ENCODE measurements around the gene S100A12. TPM values are rescaled to one million over a fixed set of nuclear protein-coding genes. Genes with fewer than 3 reads are reported as not detected.
A peak's percentile ranks its signal among the peaks of the same experiment; 100 is the strongest.
"Not testable (repeated sequence)": the region's sequence is repeated elsewhere in the genome, so short reads cannot be mapped to it uniquely, and the experiment has no call there.

The S100A12 gene
- 1 to 10 TPM; 2.0 to 9.1 TPM for total RNA-seq
- 0 reads per million in 2 donors for total RNA-seq

DNA sequence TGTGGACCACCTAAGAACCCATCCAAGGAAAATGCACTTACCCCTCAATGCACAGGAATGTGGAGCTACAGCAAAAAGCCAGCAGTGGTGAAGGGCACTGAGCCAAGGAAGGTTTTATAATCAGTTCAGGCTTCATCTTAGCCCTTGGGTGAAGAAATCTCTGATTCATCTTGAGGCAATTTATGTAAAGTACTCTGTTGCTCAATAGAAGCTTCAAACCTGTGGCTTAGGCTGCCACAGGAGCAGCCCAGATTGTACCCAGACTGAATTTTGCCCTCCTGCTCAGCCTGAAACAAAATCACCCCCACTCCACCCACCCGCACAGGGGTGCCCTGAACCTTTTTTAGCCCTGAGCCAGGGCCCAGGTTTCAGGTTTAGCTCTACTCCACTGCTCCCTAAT lies at the start of gene S100A12:
S100A12 (minus strand) TSS at position 111 of the 400 bp plus-strand sequence. CDS start 1,029 bp downstream, outside the sequence.
- Mint-ChIP-seq H3K36me3 (ENCODE audit: low read depth) (peaks cover 4% of the 10 kb centered on the region), H3K27ac (no peak within 1 kb of the TSS), H3K4me1 (no peaks in the 10 kb centered on the region), H3K27me3 (peaks cover 50% of the 10 kb centered on the region), H3K4me3 (no peak within 1 kb of the TSS)
- ATAC-seq (no peak), DNase-seq (no peak)
- H3K9me3 ChIP-seq (ENCODE audit: control insufficient read depth, low read length, poor library complexity, severe bottlenecking): no peaks in the 10 kb centered on the region

DNA sequence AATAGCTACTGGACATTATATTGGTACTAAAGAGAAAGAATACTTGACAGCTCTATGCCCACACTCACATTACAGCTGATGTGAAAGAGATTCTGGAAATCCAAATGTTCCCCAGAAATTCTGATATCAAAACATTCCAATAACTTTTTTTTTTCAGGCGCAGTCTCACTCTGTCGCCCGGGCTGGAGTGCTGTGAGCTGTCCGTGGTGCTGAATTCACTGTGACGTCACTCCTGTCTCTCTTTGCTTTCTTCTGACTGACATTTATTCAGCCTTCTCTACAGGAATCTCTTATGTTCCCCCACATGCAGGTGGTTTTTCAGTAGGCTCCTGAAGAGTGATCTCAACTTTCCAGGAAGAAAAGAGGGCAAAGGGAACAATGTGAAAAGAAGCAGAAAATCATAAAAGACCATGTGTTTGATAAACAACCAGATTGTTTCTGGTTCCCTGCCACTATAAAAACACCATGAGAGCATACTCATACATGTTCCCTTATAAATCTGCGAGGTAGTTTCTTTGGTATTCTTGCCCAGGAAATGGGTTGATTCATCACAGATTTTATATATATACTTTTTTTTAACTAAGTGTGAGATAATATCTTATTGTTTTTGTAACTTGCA lies 47.1 kb upstream of the S100A12 start:
- DNase-seq (peak; percentile 27 to 62 (median 30)), ATAC-seq (peak; percentile 54)
- no peak overlapping the region for H3K4me3 Mint-ChIP-seq
- H3K36me3 Mint-ChIP-seq (ENCODE audit: low read depth): no peaks in the 10 kb centered on the region
- no peaks in the 10 kb centered on the region for H3K4me1 Mint-ChIP-seq
- no peaks in the 10 kb centered on the region for H3K9me3 ChIP-seq (ENCODE audit: control insufficient read depth, low read length, poor library complexity, severe bottlenecking)
- peaks cover 62% of the 10 kb centered on the region for H3K27me3 Mint-ChIP-seq
- peak overlapping the region; percentile 8 for H3K27ac Mint-ChIP-seq

GRCh38 chr1:153420306-153420705 lies 44.9 kb upstream of the S100A12 start:
- ATAC-seq (no peak), DNase-seq (no peak)
- Mint-ChIP-seq H3K27ac (no peak overlapping the region), H3K4me3 (no peak overlapping the region), H3K27me3 (peaks cover 47% of the 10 kb centered on the region), H3K36me3 (ENCODE audit: low read depth) (no peaks in the 10 kb centered on the region), H3K4me1 (no peaks in the 10 kb centered on the region)
- H3K9me3 ChIP-seq (ENCODE audit: control insufficient read depth, low read length, poor library complexity, severe bottlenecking): no peaks in the 10 kb centered on the region

GRCh38 chr1:153419436-153419793 lies 44.0 kb upstream of the S100A12 start:
- peaks cover 38% of the 10 kb centered on the region for H3K27me3 Mint-ChIP-seq
- not testable (repeated sequence) for H3K4me1 Mint-ChIP-seq; H3K27ac Mint-ChIP-seq; H3K36me3 Mint-ChIP-seq (ENCODE audit: low read depth); H3K9me3 ChIP-seq (ENCODE audit: control insufficient read depth, low read length, poor library complexity, severe bottlenecking); ATAC-seq; DNase-seq; H3K4me3 Mint-ChIP-seq

- H3K27ac Mint-ChIP-seq; DNase-seq; H3K4me3 Mint-ChIP-seq; ATAC-seq; H3K9me3 ChIP-seq (ENCODE audit: control insufficient read depth, low read length, poor library complexity, severe bottlenecking); H3K4me1 Mint-ChIP-seq; H3K36me3 Mint-ChIP-seq (ENCODE audit: low read depth): not testable (repeated sequence)
- peaks cover 33% of the 10 kb centered on the region for H3K27me3 Mint-ChIP-seq
Observed at GRCh38 chr1:153418758-153419435, 43.5 kb upstream of the S100A12 start.

- no peak for DNase-seq
Observed at GRCh38 chr1:153417136-153417888, 41.9 kb upstream of the S100A12 start.

DNA sequence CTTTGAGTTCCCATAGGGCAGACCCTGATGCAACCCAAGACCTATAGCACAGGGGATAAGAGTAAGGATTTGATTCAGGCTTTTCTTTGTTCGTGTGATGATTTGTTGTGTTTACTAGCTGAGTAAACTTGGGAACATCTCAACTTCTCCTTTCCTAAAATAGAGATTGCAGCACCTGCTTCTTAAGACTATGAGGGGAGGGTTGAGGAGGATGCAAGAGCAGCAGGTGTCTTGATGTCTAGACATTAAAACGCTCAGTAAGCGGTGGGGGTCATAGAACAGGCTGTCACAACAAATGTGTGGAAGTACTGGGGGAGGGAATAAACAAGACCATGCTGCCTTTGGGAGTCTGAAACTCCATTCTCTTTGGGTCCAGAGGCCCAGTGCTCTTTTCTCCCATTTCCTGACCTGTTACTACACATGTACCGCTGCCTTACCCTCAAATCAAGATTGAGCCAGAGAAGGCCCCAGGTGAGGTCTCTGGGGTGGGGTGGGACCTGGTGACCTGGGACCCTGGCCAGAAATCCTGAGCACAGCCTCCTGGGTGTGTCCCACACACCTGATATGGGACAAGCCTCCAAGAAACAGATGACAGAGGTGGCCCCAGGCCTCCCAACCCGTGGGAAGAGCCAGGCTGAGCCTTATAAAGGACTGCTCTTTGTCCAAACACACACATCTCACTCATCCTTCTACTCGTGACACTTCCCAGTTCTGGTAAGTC lies 40.6 kb upstream of the S100A12 start, which contains the start of gene S100A7A:
S100A7A (plus strand) TSS at position 671 of the 721 bp plus-strand sequence. CDS start 1,563 bp downstream, outside the sequence.
- no peak for DNase-seq
- no peak within 1 kb of the TSS for H3K27ac Mint-ChIP-seq
- peaks cover 29% of the 10 kb centered on the region for H3K27me3 Mint-ChIP-seq

More at GRCh38 chr1:153417136-153417888, 41.9 kb upstream of the S100A12 start:
- Mint-ChIP-seq H3K36me3 (ENCODE audit: low read depth) (no peaks in the 10 kb centered on the region), H3K4me1 (no peaks in the 10 kb centered on the region), H3K4me3 (no peak overlapping the region), H3K27ac (no peak overlapping the region), H3K27me3 (peaks cover 31% of the 10 kb centered on the region)
- ATAC-seq: no peak
- no peaks in the 10 kb centered on the region for H3K9me3 ChIP-seq (ENCODE audit: control insufficient read depth, low read length, poor library complexity, severe bottlenecking)

GRCh38 chr1:153413961-153414360 lies 38.5 kb upstream of the S100A12 start:
- not testable (repeated sequence) for H3K27ac Mint-ChIP-seq; H3K4me3 Mint-ChIP-seq; ATAC-seq; H3K9me3 ChIP-seq (ENCODE audit: control insufficient read depth, low read length, poor library complexity, severe bottlenecking); H3K36me3 Mint-ChIP-seq (ENCODE audit: low read depth); DNase-seq; H3K4me1 Mint-ChIP-seq
- H3K27me3 Mint-ChIP-seq: peaks cover 15% of the 10 kb centered on the region

More for the DNA sequence above, 40.6 kb upstream of the S100A12 start, which contains the start of gene S100A7A:
- no peaks in the 10 kb centered on the region for H3K4me1 Mint-ChIP-seq
- no peaks in the 10 kb centered on the region for H3K9me3 ChIP-seq (ENCODE audit: control insufficient read depth, low read length, poor library complexity, severe bottlenecking)
- H3K4me3 Mint-ChIP-seq: no peak within 1 kb of the TSS
- H3K36me3 Mint-ChIP-seq (ENCODE audit: low read depth): no peaks in the 10 kb centered on the region
- no peak for ATAC-seq

- H3K27ac Mint-ChIP-seq; H3K27me3 Mint-ChIP-seq; H3K4me3 Mint-ChIP-seq; H3K9me3 ChIP-seq (ENCODE audit: control insufficient read depth, low read length, poor library complexity, severe bottlenecking); H3K36me3 Mint-ChIP-seq (ENCODE audit: low read depth); DNase-seq; ATAC-seq; H3K4me1 Mint-ChIP-seq: not testable (repeated sequence)
Observed at GRCh38 chr1:153407274-153407673, 31.9 kb upstream of the S100A12 start.

- not testable (repeated sequence) for H3K27me3 Mint-ChIP-seq; H3K9me3 ChIP-seq (ENCODE audit: control insufficient read depth, low read length, poor library complexity, severe bottlenecking); ATAC-seq; H3K27ac Mint-ChIP-seq; H3K36me3 Mint-ChIP-seq (ENCODE audit: low read depth); H3K4me3 Mint-ChIP-seq; DNase-seq; H3K4me1 Mint-ChIP-seq
Observed at GRCh38 chr1:153405825-153406599, 30.6 kb upstream of the S100A12 start.

DNA sequence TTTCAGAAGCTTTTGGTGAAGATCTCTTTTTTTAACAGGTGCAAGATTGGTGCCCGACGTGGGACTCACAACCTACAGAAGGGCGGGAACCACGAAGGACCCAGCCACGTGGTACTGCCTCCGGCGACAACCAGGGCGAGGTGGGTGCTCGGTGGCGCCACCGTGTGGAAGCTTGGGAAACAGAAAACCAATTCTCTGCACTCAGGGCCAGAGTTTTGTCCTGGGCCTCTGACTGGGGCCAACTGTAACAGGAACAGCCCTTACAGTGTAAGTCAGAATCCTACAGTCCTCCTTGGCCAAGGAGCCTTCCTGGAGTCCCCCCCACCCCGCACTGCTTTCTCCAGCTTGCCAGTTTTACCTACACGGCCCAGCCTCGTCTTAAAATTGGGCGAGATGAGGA lies 29.3 kb upstream of the S100A12 start:
- no peak overlapping the region for H3K27ac Mint-ChIP-seq
- peaks cover 8% of the 10 kb centered on the region for H3K27me3 Mint-ChIP-seq
- H3K9me3 ChIP-seq (ENCODE audit: control insufficient read depth, low read length, poor library complexity, severe bottlenecking): no peaks in the 10 kb centered on the region
- peaks cover 8% of the 10 kb centered on the region for H3K4me1 Mint-ChIP-seq
- peak; percentile 81 for ATAC-seq
- H3K36me3 Mint-ChIP-seq (ENCODE audit: low read depth): no peaks in the 10 kb centered on the region
- DNase-seq: peak; percentile 36 to 64 (median 36)
- no peak overlapping the region for H3K4me3 Mint-ChIP-seq

- peaks cover 12% of the 10 kb centered on the region for H3K27me3 Mint-ChIP-seq
- peaks cover 8% of the 10 kb centered on the region for H3K4me1 Mint-ChIP-seq
- no peaks in the 10 kb centered on the region for H3K9me3 ChIP-seq (ENCODE audit: control insufficient read depth, low read length, poor library complexity, severe bottlenecking)
- ATAC-seq: no peak
- H3K27ac Mint-ChIP-seq: no peak overlapping the region
- no peak overlapping the region for H3K4me3 Mint-ChIP-seq
- no peaks in the 10 kb centered on the region for H3K36me3 Mint-ChIP-seq (ENCODE audit: low read depth)
- DNase-seq: no peak
Observed at GRCh38 chr1:153404086-153404635, 28.7 kb upstream of the S100A12 start.

Measured in T-helper 17 cell (primary cell).